Peyer's patch (tissue), 4 donors: ENCODE results near the gene LARP4B. TPM values are rescaled to one million over a fixed set of nuclear protein-coding genes. Genes with fewer than 3 reads are reported as not detected.

ENCODE experiments used
- DNase-seq, 3 donors: peaks; one replicate each; pipeline ENCODE4 v3.0.0-alpha.2; 2017 to 2019
- H3K27ac ChIP-seq, 4 donors: fragments of 200-600 bp; sonication (generic); one replicate each; pipeline ENCODE4 v1.5.1; 2016 to 2019
- H3K27me3 ChIP-seq, 2 donors: fragments of 200-600 bp; sonication (generic); one replicate each; pipeline ENCODE4 v1.5.1; 2019
- H3K36me3 ChIP-seq, 3 donors: fragments of 200-600 bp; sonication (generic); one replicate each; pipeline ENCODE4 v1.5.1; 2016 to 2019
- H3K4me1 ChIP-seq, 4 donors: fragments of 200-600 bp; sonication (generic); one replicate each; pipeline ENCODE4 v1.5.1; 2016 to 2019
- H3K4me3 ChIP-seq, 4 donors: fragments of 200-600 bp; sonication (generic); 1 replicate in 3 of 4; 2 replicates in 1 of 4; pipeline ENCODE4 v1.5.1; 2016 to 2019; ENCODE audit warnings: mild to moderate bottlenecking in 1 of 4
- H3K9me3 ChIP-seq, 4 donors: fragments of 200-600 bp; sonication (generic); one replicate each; pipeline ENCODE4 v1.5.1; 2016 to 2019; ENCODE audit warnings: mild to moderate bottlenecking in 1 of 4
- CTCF ChIP-seq, 6 experiments: fragments of 450-650 bp in 4 of 6; fragments of 200-600 bp in 2 of 6; sonication (generic) in 1 of 6; IDR thresholded peaks; one replicate each; pipeline ENCODE4 v1.5.1; 2017 to 2019; ENCODE audit warnings: antibody characterized with exemption in 6 of 6, mild to moderate bottlenecking in 3 of 6, moderate library complexity in 1 of 6
- POLR2A ChIP-seq, 2 donors: fragments of 450-650 bp; IDR thresholded peaks; one replicate each; pipeline ENCODE4 v1.5.1; 2017; ENCODE audit warnings: antibody characterized with exemption in 2 of 2, mild to moderate bottlenecking in 2 of 2, moderate library complexity in 2 of 2
- total RNA-seq, 4 donors: library from RNA; depleted of rRNA; stranded (reverse); fragments of >200 nt; gene quantifications; one replicate each; pipeline ENCODE4 v1.1.0, GENCODE V29; 2016

Gene LARP4B
- total RNA-seq, 4 donors from 2014 or later = 77.2 to 106 (median 93.3) TPM

- DNase-seq = no peak
- Histone ChIP-seq H3K4me3 (no peak overlapping the region), H3K27ac (no peak overlapping the region), H3K36me3 (no peaks in the 10 kb centered on the region), H3K4me1 (no peaks in the 10 kb centered on the region), H3K27me3 (no peaks in the 10 kb centered on the region), H3K9me3 (no peaks in the 10 kb centered on the region)
- no peak for TF ChIP-seq POLR2A (IDR thresholded peaks at IDR 0.05)
- TF ChIP-seq CTCF (IDR thresholded peaks at IDR 0.05) = no peak
These were observed 32.1 kb upstream of the LARP4B start for GRCh38 chr10:963655-964054.

- no peak overlapping the region for H3K4me3 ChIP-seq
- no peaks in the 10 kb centered on the region for H3K27me3 ChIP-seq
- no peaks in the 10 kb centered on the region for H3K36me3 ChIP-seq
- H3K27ac ChIP-seq = no peak overlapping the region
- DNase-seq = no peak
- no peaks in the 10 kb centered on the region for H3K4me1 ChIP-seq
- TF ChIP-seq POLR2A (IDR thresholded peaks at IDR 0.05) (no peak), CTCF (IDR thresholded peaks at IDR 0.05) (no peak)
- H3K9me3 ChIP-seq = no peaks in the 10 kb centered on the region
These were observed 31.7 kb upstream of the LARP4B start for GRCh38 chr10:963186-963585.

- DNase-seq = no peak
- no peaks in the 10 kb centered on the region for H3K27me3 ChIP-seq
- H3K27ac ChIP-seq = no peak overlapping the region
- TF ChIP-seq CTCF (IDR thresholded peaks at IDR 0.05) (no peak), POLR2A (IDR thresholded peaks at IDR 0.05) (no peak)
- no peak overlapping the region for H3K4me3 ChIP-seq
- H3K36me3 ChIP-seq = no peaks in the 10 kb centered on the region
- H3K4me1 ChIP-seq = no peaks in the 10 kb centered on the region
- H3K9me3 ChIP-seq = no peaks in the 10 kb centered on the region
These were observed 30.8 kb upstream of the LARP4B start for GRCh38 chr10:962342-962741.

GRCh38 chr10:958856-959255 is 27.4 kb upstream of the LARP4B start:
- Histone ChIP-seq H3K27ac (no peak overlapping the region), H3K36me3 (no peaks in the 10 kb centered on the region), H3K27me3 (no peaks in the 10 kb centered on the region), H3K9me3 (no peaks in the 10 kb centered on the region), H3K4me3 (no peak overlapping the region), H3K4me1 (no peaks in the 10 kb centered on the region)
- TF ChIP-seq POLR2A (IDR thresholded peaks at IDR 0.05) (no peak), CTCF (IDR thresholded peaks at IDR 0.05) (no peak)
- DNase-seq = no peak

GRCh38 chr10:958106-958505 is 26.6 kb upstream of the LARP4B start:
- H3K27me3 ChIP-seq = no peaks in the 10 kb centered on the region
- TF ChIP-seq CTCF (IDR thresholded peaks at IDR 0.05) = no peak
- TF ChIP-seq POLR2A (IDR thresholded peaks at IDR 0.05) = no peak
- no peak overlapping the region for H3K27ac ChIP-seq
- H3K36me3 ChIP-seq = no peaks in the 10 kb centered on the region
- no peaks in the 10 kb centered on the region for H3K9me3 ChIP-seq
- no peak for DNase-seq
- no peaks in the 10 kb centered on the region for H3K4me1 ChIP-seq
- no peak overlapping the region for H3K4me3 ChIP-seq

GRCh38 chr10:955820-956217 is 24.3 kb upstream of the LARP4B start:
- no peak overlapping the region for H3K4me3 ChIP-seq
- no peak overlapping the region for H3K27ac ChIP-seq
- no peaks in the 10 kb centered on the region for H3K36me3 ChIP-seq
- no peaks in the 10 kb centered on the region for H3K9me3 ChIP-seq
- H3K4me1 ChIP-seq = no peaks in the 10 kb centered on the region
- no peak for DNase-seq
- no peaks in the 10 kb centered on the region for H3K27me3 ChIP-seq
- TF ChIP-seq CTCF (IDR thresholded peaks at IDR 0.05) = no peak
- no peak for TF ChIP-seq POLR2A (IDR thresholded peaks at IDR 0.05)
